ENCODE data around the gene AGMAT.

AGMAT gene

GRCh38 chr1:15583016-15583706 lies 1.7 kb downstream of the AGMAT start:
- TF ChIP-seq, protein P1, sequence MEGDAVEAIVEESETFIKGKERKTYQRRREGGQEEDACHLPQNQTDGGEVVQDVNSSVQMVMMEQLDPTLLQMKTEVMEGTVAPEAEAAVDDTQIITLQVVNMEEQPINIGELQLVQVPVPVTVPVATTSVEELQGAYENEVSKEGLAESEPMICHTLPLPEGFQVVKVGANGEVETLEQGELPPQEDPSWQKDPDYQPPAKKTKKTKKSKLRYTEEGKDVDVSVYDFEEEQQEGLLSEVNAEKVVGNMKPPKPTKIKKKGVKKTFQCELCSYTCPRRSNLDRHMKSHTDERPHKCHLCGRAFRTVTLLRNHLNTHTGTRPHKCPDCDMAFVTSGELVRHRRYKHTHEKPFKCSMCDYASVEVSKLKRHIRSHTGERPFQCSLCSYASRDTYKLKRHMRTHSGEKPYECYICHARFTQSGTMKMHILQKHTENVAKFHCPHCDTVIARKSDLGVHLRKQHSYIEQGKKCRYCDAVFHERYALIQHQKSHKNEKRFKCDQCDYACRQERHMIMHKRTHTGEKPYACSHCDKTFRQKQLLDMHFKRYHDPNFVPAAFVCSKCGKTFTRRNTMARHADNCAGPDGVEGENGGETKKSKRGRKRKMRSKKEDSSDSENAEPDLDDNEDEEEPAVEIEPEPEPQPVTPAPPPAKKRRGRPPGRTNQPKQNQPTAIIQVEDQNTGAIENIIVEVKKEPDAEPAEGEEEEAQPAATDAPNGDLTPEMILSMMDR (IDR thresholded peaks at IDR 0.05; ENCODE audit: extremely low read depth, missing control alignments): no peak
- DNase-seq (ENCODE audit: low spot score): no peak

- DNase-seq (ENCODE audit: low spot score): peak; percentile 63
- TF ChIP-seq, protein P1 (IDR thresholded peaks at IDR 0.05; ENCODE audit: extremely low read depth, missing control alignments): no peak
These were observed 5.2 kb downstream of the AGMAT start for GRCh38 chr1:15579683-15580047.

DNA sequence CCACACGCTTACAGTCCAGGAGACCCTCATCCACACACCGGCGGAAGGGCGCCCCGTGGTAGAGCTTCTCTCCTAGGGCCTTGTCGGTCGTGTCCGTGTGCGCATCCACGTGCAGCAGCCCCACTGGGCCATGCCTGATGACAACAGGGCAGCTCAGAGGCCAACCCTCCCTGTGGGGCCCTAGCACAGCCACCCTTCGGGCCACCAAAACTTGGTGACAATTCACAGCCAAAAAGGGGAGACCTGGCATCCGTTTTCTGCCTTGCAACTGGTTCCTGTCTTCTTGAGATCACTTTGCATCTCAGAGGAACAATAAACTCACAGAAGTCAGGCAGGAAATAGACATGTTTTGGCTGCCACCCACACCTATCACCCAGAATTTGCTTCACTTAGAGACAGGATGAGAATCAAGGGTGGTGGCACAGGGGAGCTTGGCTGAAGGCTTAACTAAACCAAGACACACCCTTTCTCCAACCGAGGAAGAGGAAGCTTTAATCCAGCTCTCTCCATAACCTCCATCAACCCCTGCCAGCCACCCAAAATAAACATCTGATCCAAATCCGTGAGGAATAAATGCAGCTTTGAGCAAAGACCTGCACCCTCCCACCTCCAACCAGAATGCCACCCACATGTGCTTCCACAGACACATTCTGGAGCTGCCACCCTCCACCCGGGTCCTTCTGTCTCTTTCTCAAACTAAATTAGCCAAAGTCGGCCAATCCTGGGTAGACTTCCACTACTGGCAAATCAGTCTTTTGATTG lies 5.7 kb downstream of the AGMAT start:
- TF ChIP-seq, protein P1 (IDR thresholded peaks at IDR 0.05; ENCODE audit: extremely low read depth, missing control alignments): no peak
- peak; percentile 45 for DNase-seq (ENCODE audit: low spot score)

- TF ChIP-seq, protein P1 (IDR thresholded peaks at IDR 0.05; ENCODE audit: extremely low read depth, missing control alignments): no peak
These were observed 7.2 kb downstream of the AGMAT start for GRCh38 chr1:15577691-15578090.

DNA sequence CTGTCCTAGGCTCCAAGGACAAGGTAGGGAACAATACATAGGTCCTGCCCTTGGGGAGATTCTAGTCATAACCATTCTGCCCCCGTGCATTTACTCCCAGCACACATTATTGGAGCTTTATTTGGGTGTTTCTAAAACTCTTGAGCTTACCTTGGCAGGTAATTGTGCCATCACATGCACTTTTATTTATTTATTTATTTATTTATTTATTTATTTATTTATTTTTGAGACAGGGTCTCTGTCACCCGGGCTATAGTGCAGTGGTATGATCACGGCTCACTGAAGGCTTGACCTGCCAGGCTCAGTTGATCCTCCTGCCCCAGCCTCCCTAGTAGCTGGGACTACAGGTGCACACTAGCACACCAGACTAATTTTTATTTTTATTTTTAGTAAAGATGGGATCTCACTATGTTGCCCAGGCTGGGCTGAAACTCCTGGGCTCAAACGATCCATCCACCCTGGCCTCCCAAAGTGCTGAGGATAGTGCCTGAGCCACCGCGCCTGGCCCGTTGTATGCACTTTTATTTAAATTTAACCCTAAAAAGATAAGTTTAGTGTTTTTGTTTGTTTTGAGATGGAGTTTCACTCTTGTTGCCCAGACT lies 9.2 kb downstream of the AGMAT start:
- no peak for DNase-seq (ENCODE audit: low spot score)
- TF ChIP-seq, protein P1 (IDR thresholded peaks at IDR 0.05; ENCODE audit: extremely low read depth, missing control alignments): no peak

More at GRCh38 chr1:15577691-15578090, 7.2 kb downstream of the AGMAT start:
- DNase-seq (ENCODE audit: low spot score): no peak

GRCh38 chr1:15574741-15575140 lies 10.1 kb downstream of the AGMAT start:
- TF ChIP-seq, protein P1 (IDR thresholded peaks at IDR 0.05; ENCODE audit: extremely low read depth, missing control alignments): no peak
- no peak for DNase-seq (ENCODE audit: low spot score)

DNA sequence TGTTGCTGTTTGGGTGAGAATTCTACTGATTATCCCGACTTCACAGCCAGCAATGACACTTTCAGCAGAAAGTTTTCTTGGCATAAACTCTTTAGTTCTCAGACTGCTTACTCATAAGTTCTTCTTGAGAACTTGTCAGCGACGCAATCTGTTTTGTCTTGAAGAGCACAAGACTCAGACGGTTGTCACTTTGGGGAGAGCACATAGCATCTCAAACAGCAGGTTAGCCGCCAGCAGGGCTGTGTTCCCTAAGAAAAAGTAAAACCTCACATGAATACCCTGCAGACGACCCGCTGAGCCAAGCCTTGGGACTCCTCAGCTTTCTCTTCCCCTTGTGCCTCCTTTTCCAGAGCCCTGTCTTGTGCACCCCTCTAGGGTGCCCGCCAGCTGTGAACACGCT lies 11.4 kb downstream of the AGMAT start:
- TF ChIP-seq, protein P1 (IDR thresholded peaks at IDR 0.05; ENCODE audit: extremely low read depth, missing control alignments): no peak
- no peak for DNase-seq (ENCODE audit: low spot score)
